ENCODE results near the gene CHKA.

DNA sequence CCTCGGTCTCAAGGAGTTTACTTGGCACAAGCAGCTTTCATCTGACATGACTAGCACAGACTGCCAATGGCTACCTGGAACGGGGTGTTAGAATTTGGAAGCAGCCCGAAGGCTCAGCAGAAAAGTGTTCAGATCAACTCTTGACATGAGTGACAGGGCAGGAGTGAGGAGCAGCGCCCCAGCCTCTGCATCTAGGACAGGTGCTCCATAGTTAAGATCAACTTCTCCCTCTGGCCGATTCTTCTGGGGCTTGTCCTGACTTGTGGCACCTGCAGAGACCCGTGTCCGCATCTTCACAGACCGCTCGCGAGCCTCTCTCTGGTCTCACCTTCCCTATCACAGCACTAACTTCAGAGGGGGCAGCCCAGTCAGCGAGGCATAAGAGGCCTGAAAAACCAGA, 42.5 kb upstream of the CHKA start:
- TF ChIP-seq, protein P1, sequence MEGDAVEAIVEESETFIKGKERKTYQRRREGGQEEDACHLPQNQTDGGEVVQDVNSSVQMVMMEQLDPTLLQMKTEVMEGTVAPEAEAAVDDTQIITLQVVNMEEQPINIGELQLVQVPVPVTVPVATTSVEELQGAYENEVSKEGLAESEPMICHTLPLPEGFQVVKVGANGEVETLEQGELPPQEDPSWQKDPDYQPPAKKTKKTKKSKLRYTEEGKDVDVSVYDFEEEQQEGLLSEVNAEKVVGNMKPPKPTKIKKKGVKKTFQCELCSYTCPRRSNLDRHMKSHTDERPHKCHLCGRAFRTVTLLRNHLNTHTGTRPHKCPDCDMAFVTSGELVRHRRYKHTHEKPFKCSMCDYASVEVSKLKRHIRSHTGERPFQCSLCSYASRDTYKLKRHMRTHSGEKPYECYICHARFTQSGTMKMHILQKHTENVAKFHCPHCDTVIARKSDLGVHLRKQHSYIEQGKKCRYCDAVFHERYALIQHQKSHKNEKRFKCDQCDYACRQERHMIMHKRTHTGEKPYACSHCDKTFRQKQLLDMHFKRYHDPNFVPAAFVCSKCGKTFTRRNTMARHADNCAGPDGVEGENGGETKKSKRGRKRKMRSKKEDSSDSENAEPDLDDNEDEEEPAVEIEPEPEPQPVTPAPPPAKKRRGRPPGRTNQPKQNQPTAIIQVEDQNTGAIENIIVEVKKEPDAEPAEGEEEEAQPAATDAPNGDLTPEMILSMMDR (IDR thresholded peaks at IDR 0.05; ENCODE audit: extremely low read depth in 1 of 2, insufficient read depth in 1 of 2, low read depth in 1 of 2, low read length in 2 of 2) = no peak
- TF ChIP-seq MYC (IDR thresholded peaks at IDR 0.05; ENCODE audit: low read depth, low read length) (no peak), JUN (IDR thresholded peaks at IDR 0.05; ENCODE audit: borderline replicate concordance, insufficient read depth, insufficient read length, low read depth) (no peak)

All from endothelial cell of umbilical vein (primary cell).